K562 (cell line): ENCODE results near the gene ACTA2. TPM values are rescaled to one million over a fixed set of nuclear protein-coding genes. Genes with fewer than 3 reads are reported as not detected.

ENCODE experiments used
- ATAC-seq: fragments of 200-7000 bp; cut with Tn5 transposase; 3 replicates; pipeline ENCODE4 v1.9.1; 2020; ENCODE audit warnings: moderate library complexity
- BruUV-seq: library from RNA; stranded (reverse); fragments of 400-500 nt; replicated peaks from 2 replicates; lab custom pipeline; 2021; lab: Mats Ljungman, UMichigan
- CTCF ChIA-PET: fragments of 300-600 bp; formaldehyde crosslinking; extraction: SDS; loops from one replicate; lab custom pipeline; 2021; ENCODE audit warnings: low intra/inter-chr PET ratio; lab: Yijun Ruan, JAX
- POLR2A ChIA-PET: fragments of 300-600, 350-650 bp; sonication (Branson Sonifier 250); formaldehyde crosslinking; extraction: SDS; loops from one replicate; lab custom pipeline; 2021; ENCODE audit warnings: antibody characterized with exemption, inconsistent platforms; lab: Yijun Ruan, JAX
- DNase-seq, 4 experiments: peaks; one replicate each; pipeline versions ENCODE4 v3.0.0 to v3.0.0-alpha.2; 2011 to 2018; ENCODE audit warnings: low spot score in 3 of 4, mixed read lengths in 3 of 4; ENCODE audit errors: extremely low read depth in 1 of 4
- FAIRE-seq: peaks from 2 replicates; lab custom pipeline; 2011; peaks lifted over from hg19 to GRCh38; lab: Jason Lieb, UNC
- H2AFZ ChIP-seq: 2 replicates; pipeline ENCODE4 v1.6.0; 2011; ENCODE audit warnings: low read depth, low read length, control low read depth, inconsistent platforms
- H3K27ac ChIP-seq: fragments of 200-600 bp; 3 replicates; pipeline ENCODE4 v1.8.0; 2011; ENCODE audit warnings: low read depth, mild to moderate bottlenecking, control low read depth, inconsistent platforms, low read length, moderate library complexity, mixed read lengths; ENCODE audit errors: extremely low read depth
- H3K27me3 ChIP-seq, 2 experiments: fragments of 300-600 bp in 1 of 2; 2 replicates in 1 of 2; 3 replicates in 1 of 2; pipeline versions ENCODE4 v1.6.0 to v1.8.0; 2011; ENCODE audit warnings: inconsistent platforms in 2 of 2, low read length in 2 of 2, mild to moderate bottlenecking in 1 of 2, mixed read lengths in 1 of 2, moderate library complexity in 1 of 2; ENCODE audit not compliant: control insufficient read depth in 2 of 2, insufficient read depth in 2 of 2
- H3K36me3 ChIP-seq: fragments of 300-600 bp; 3 replicates; pipeline ENCODE4 v1.8.0; 2011; ENCODE audit warnings: mild to moderate bottlenecking, low read length, inconsistent platforms; ENCODE audit not compliant: control insufficient read depth, insufficient read depth
- H3K4me1 ChIP-seq, 2 experiments: fragments of 200-600 bp in 1 of 2; replicated peaks in 1 of 2; 2 replicates in 1 of 2; 3 replicates in 1 of 2; pipeline versions ENCODE4 v1.5.1 to v1.8.0; 2011; ENCODE audit warnings: inconsistent platforms in 2 of 2, low read length in 2 of 2, mild to moderate bottlenecking in 1 of 2, mixed read lengths in 1 of 2, moderate library complexity in 1 of 2; ENCODE audit not compliant: control insufficient read depth in 2 of 2, insufficient read depth in 2 of 2
- H3K4me2 ChIP-seq: 2 replicates; pipeline ENCODE4 v1.6.1; 2011; ENCODE audit warnings: low read length, control low read depth, inconsistent platforms, mixed read lengths; ENCODE audit not compliant: insufficient read depth
- H3K4me3 ChIP-seq: fragments of 200-600 bp; sonication (generic), shearing (Covaris generic); 2 replicates; pipeline ENCODE4 v1.5.1; 2016; ENCODE audit warnings: control low read depth, inconsistent platforms
- H3K79me2 ChIP-seq: fragments of 200-600 bp; 3 replicates; pipeline ENCODE4 v1.8.0; 2011; ENCODE audit warnings: low read length, inconsistent platforms; ENCODE audit not compliant: control insufficient read depth, insufficient read depth
- H3K9ac ChIP-seq, 2 experiments: 2 replicates each; pipeline versions ENCODE4 v1.6.0 to v1.6.1; 2011; ENCODE audit warnings: low read depth in 2 of 2, low read length in 2 of 2, control low read depth in 1 of 2, inconsistent platforms in 1 of 2, mild to moderate bottlenecking in 1 of 2, mixed read lengths in 1 of 2; ENCODE audit not compliant: insufficient read depth in 1 of 2
- H3K9me1 ChIP-seq: one replicate; pipeline ENCODE4 v1.6.0; 2011; ENCODE audit warnings: inconsistent platforms, mild to moderate bottlenecking, low read length, moderate library complexity; ENCODE audit not compliant: control insufficient read depth, insufficient read depth
- H3K9me3 ChIP-seq: replicated peaks from 2 replicates; pipeline ENCODE4 v1.5.1; 2011; ENCODE audit warnings: low read depth, low read length, inconsistent platforms; ENCODE audit not compliant: control insufficient read depth, insufficient read depth
- H4K20me1 ChIP-seq: replicated peaks from 2 replicates; pipeline ENCODE4 v1.6.1; 2011; ENCODE audit warnings: low read length, inconsistent platforms, mixed read lengths; ENCODE audit not compliant: control insufficient read depth, insufficient read depth
- ATF4 ChIP-seq: fragments of 450-650 bp; formaldehyde crosslinking; IDR thresholded peaks from 2 replicates; pipeline ENCODE4 v1.4.0; 2022; ENCODE audit warnings: mild to moderate bottlenecking, moderate library complexity
- CBFA2T3 ChIP-seq: fragments of 450-650 bp; IDR thresholded peaks from 2 replicates; pipeline ENCODE4 v1.6.1; 2017
- FOXO4 ChIP-seq: fragments of 450-650 bp; formaldehyde crosslinking; IDR thresholded peaks from 2 replicates; pipeline ENCODE4 v1.4.0; 2020; ENCODE audit warnings: mild to moderate bottlenecking, moderate library complexity
- KAT8 ChIP-seq: fragments of 450-650 bp; IDR thresholded peaks from 2 replicates; pipeline ENCODE4 v1.6.1; 2016; ENCODE audit warnings: low read depth, mild to moderate bottlenecking
- PML ChIP-seq: IDR thresholded peaks from 2 replicates; pipeline ENCODE4 v1.6.1; 2012; ENCODE audit warnings: low read length, inconsistent platforms
- POLR3G ChIP-seq: IDR thresholded peaks from 2 replicates; pipeline ENCODE4 v1.6.1; 2011; ENCODE audit not compliant: insufficient read length, insufficient replicate concordance; ENCODE audit errors: extremely low read depth
- RUNX1 ChIP-seq: sonication (generic); IDR thresholded peaks from 2 replicates; pipeline ENCODE4 v1.6.1; 2016; ENCODE audit warnings: antibody characterized with exemption, low read depth
- SMARCC2 ChIP-seq: fragments of 450-650 bp; IDR thresholded peaks from 2 replicates; pipeline ENCODE4 v1.6.1; 2017; ENCODE audit warnings: antibody characterized with exemption, moderate library complexity, mild to moderate bottlenecking, low read depth
- SREBF2 ChIP-seq: sonication (generic); formaldehyde crosslinking; IDR thresholded peaks from 2 replicates; pipeline ENCODE4 v1.4.0; 2020; ENCODE audit warnings: mild to moderate bottlenecking, missing genetic modification reagents
- STAG1 ChIP-seq: sonication (generic); formaldehyde crosslinking; IDR thresholded peaks from 2 replicates; pipeline ENCODE4 v1.5.0; 2020; ENCODE audit warnings: missing genetic modification reagents, borderline replicate concordance
- STAT5A ChIP-seq: IDR thresholded peaks from 2 replicates; pipeline ENCODE4 v1.6.1; 2012; ENCODE audit warnings: low read length, inconsistent platforms, borderline replicate concordance
- THAP12 ChIP-seq: fragments of 250-450 bp; sonication (Bioruptor Pico); IDR thresholded peaks from 2 replicates; pipeline ENCODE4 v1.9.0; 2021; ENCODE audit warnings: mild to moderate bottlenecking, inconsistent platforms
- ZNF133 ChIP-seq: fragments of 250-450 bp; sonication (Bioruptor Pico); IDR thresholded peaks from 2 replicates; pipeline ENCODE4 v1.4.0; 2020; ENCODE audit warnings: mild to moderate bottlenecking
- ZNF76 ChIP-seq: fragments of 250-450 bp; sonication (Bioruptor Pico); IDR thresholded peaks from 2 replicates; pipeline ENCODE4 v1.4.0; 2020; ENCODE audit warnings: mild to moderate bottlenecking, moderate library complexity, borderline replicate concordance
- WGBS: fragments of 100-300 bp; shearing (Covaris generic); methylation state at CpG from one replicate; pipeline ENCODE4 v1.1.6; 2016; ENCODE audit warnings: low coverage, mixed read lengths; ENCODE audit not compliant: insufficient coverage; ENCODE audit errors: missing lambda C conversion rate; 5-methylcytosine and 5-hydroxymethylcytosine counted together
- in situ Hi-C: fragments of 300-500 bp; cut with MboI; formaldehyde crosslinking; loops from 4 replicates; pipeline ENCODE4 v1.15.0; 2018; ENCODE audit warnings: inconsistent platforms, mixed read lengths
- intact Hi-C: fragments of 100-400 bp; cut with micrococcal nuclease; formaldehyde crosslinking; loops from 2 replicates; pipeline ENCODE4 v1.14.2; 2022
- polyA plus RNA-seq, 8 experiments: library from polyadenylated mRNA; depleted of rRNA in 4 of 8; stranded (reverse) in 5 of 8; unstranded in 3 of 8; fragments of >200 nt; fragmentation: Nextera tagmentation in 2 of 8; fragmentation: Illumina TruSeq in 1 of 8; extraction: Ambion mirVana in 2 of 8; extraction: Trizol in 1 of 8; gene quantifications; 2 replicates each; pipeline versions ENCODE4 v1.2.1 to v1.2.3, GENCODE V29; 2011 to 2014; ENCODE audit warnings: inconsistent platforms in 1 of 8, missing spikeins in 1 of 8
- total RNA-seq, 7 experiments: library from RNA; depleted of rRNA in 6 of 7; stranded (reverse); fragments of >200 nt in 6 of 7; fragmentation: Illumina TruSeq in 2 of 7; extraction: Trizol in 2 of 7; gene quantifications; 2 replicates each; pipeline versions ENCODE4 v1.2.1 to v1.2.3, GENCODE V29; 2011 to 2021; ENCODE audit warnings: low replicate concordance in 1 of 7
- TF ChIP-seq, protein P1 (sequence below): fragments of 250-450 bp; sonication (Bioruptor Pico); IDR thresholded peaks from 2 replicates; pipeline ENCODE4 v1.5.0; 2021; ENCODE audit warnings: mild to moderate bottlenecking, borderline replicate concordance

ACTA2 gene
- total and polyA plus RNA-seq, 9 of the 15 experiments (the other 6 are each of a cell fraction or from before 2014, with no cell fraction given) = 0.15 to 1.0 (median 0.38) TPM; not detected in 3

- TF ChIP-seq FOXO4 (CRISPR knock-in tag) (no peak), ATF4 (CRISPR knock-in tag) (no peak), THAP12 (no peak), STAG1 (CRISPR knock-in tag) (no peak), ZNF76 (CRISPR knock-in tag) (no peak), ZNF133 (CRISPR knock-in tag) (no peak), POLR3G (no peak), CBFA2T3 (no peak), PML (no peak), SREBF2 (CRISPR knock-in tag) (no peak), STAT5A (no peak), RUNX1 (no peak), SMARCC2 (no peak), KAT8 (no peak)
- TF ChIP-seq, protein P1, sequence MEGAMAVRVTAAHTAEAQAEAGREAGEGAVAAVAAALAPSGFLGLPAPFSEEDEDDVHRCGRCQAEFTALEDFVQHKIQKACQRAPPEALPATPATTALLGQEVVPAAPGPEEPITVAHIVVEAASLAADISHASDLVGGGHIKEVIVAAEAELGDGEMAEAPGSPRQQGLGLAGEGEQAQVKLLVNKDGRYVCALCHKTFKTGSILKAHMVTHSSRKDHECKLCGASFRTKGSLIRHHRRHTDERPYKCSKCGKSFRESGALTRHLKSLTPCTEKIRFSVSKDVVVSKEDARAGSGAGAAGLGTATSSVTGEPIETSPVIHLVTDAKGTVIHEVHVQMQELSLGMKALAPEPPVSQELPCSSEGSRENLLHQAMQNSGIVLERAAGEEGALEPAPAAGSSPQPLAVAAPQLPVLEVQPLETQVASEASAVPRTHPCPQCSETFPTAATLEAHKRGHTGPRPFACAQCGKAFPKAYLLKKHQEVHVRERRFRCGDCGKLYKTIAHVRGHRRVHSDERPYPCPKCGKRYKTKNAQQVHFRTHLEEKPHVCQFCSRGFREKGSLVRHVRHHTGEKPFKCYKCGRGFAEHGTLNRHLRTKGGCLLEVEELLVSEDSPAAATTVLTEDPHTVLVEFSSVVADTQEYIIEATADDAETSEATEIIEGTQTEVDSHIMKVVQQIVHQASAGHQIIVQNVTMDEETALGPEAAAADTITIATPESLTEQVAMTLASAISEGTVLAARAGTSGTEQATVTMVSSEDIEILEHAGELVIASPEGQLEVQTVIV (CRISPR knock-in tag) = no peak
- no peaks in the 10 kb centered on the region for H3K9me1 ChIP-seq
- no peak for ATAC-seq
- DNase-seq = no peak
- H3K9ac ChIP-seq = no peak overlapping the region
- H3K9me3 ChIP-seq = no peaks in the 10 kb centered on the region
- in situ Hi-C loops = no loop called here
- H3K4me1 ChIP-seq = no peaks in the 10 kb centered on the region
- no peaks in the 10 kb centered on the region for H3K27me3 ChIP-seq
- intact Hi-C loops = no loop called here
- no peaks in the 10 kb centered on the region for H3K36me3 ChIP-seq
- BruUV-seq = no TSS peak
- CTCF ChIA-PET = no interaction called here
- no peak overlapping the region for H2AFZ ChIP-seq
- no peaks in the 10 kb centered on the region for H3K79me2 ChIP-seq
- no peak overlapping the region for H3K4me3 ChIP-seq
- H3K27ac ChIP-seq = no peak overlapping the region
- POLR2A ChIA-PET = no interaction called here
- no peak for FAIRE-seq
- H3K4me2 ChIP-seq = no peak overlapping the region
- WGBS = 0% methylated on average over 1 of the region's 2 CpGs
- H4K20me1 ChIP-seq = no peaks in the 10 kb centered on the region
Measured at GRCh38 chr10:88920198-88920597, 32.4 kb downstream of the ACTA2 start.
